OCI-LY1 (cell line): Measurements from ENCODE around the gene PPP1R14C.

Experiments
- H2AFZ ChIP-seq: fragments of 200-600 bp; sonication (generic), shearing (Covaris generic); 2 replicates; pipeline ENCODE4 v1.6.0; 2014; ENCODE audit warnings: antibody characterized with exemption, mild to moderate bottlenecking, low read length
- H3F3A ChIP-seq: fragments of 200-600 bp; sonication (generic), shearing (Covaris generic); 2 replicates; pipeline ENCODE4 v1.6.0; 2014; ENCODE audit warnings: mild to moderate bottlenecking, antibody characterized with exemption, low read length, moderate library complexity; ENCODE audit not compliant: insufficient read depth
- H3K27ac ChIP-seq: fragments of 200-600 bp; sonication (generic); 2 replicates; pipeline ENCODE4 v1.5.1; 2014; ENCODE audit warnings: low read length, mixed run types, mild to moderate bottlenecking, low read depth; ENCODE audit not compliant: poor library complexity, severe bottlenecking
- H3K27me3 ChIP-seq: fragments of 200-600 bp; sonication (generic); 2 replicates; pipeline ENCODE4 v1.6.0; 2014; ENCODE audit warnings: antibody characterized with exemption, mild to moderate bottlenecking, low read length, moderate library complexity; ENCODE audit not compliant: insufficient read depth
- H3K36me3 ChIP-seq: fragments of 200-600 bp; sonication (generic); 2 replicates; pipeline ENCODE4 v1.6.1; 2014; ENCODE audit warnings: mild to moderate bottlenecking, antibody characterized with exemption, low read length, moderate library complexity, mixed read lengths; ENCODE audit not compliant: insufficient read depth
- H3K4me1 ChIP-seq: fragments of 200-600 bp; sonication (generic); 2 replicates; pipeline ENCODE4 v1.5.1; 2014; ENCODE audit warnings: mild to moderate bottlenecking, low read length, moderate library complexity; ENCODE audit not compliant: insufficient read depth, severe bottlenecking
- H3K4me2 ChIP-seq: fragments of 200-600 bp; sonication (generic), shearing (Covaris generic); 2 replicates; pipeline ENCODE4 v1.6.1; 2014; ENCODE audit warnings: low read length
- H3K4me3 ChIP-seq: fragments of 200-600 bp; sonication (generic); 2 replicates; pipeline ENCODE4 v1.5.1; 2014; ENCODE audit warnings: low read length, low read depth, mild to moderate bottlenecking, mixed read lengths; ENCODE audit not compliant: poor library complexity, severe bottlenecking
- H3K79me2 ChIP-seq: fragments of 200-600 bp; shearing (Covaris generic); 2 replicates; pipeline ENCODE4 v1.6.1; 2016; ENCODE audit warnings: mixed run types, low read length, mixed read lengths; ENCODE audit not compliant: insufficient read depth
- H3K9ac ChIP-seq: fragments of 200-600 bp; sonication (generic), shearing (Covaris generic); 2 replicates; pipeline ENCODE4 v1.6.1; 2014; ENCODE audit warnings: mild to moderate bottlenecking, low read length, mixed read lengths
- H3K9me2 ChIP-seq: fragments of 200-600 bp; sonication (generic), shearing (Covaris generic); 2 replicates; pipeline ENCODE4 v1.6.1; 2014; ENCODE audit warnings: low read depth, mild to moderate bottlenecking, low read length, mixed read lengths
- H3K9me3 ChIP-seq: fragments of 200-600 bp; shearing (Covaris generic); 2 replicates; pipeline ENCODE4 v1.6.1; 2014; ENCODE audit warnings: low read length, mixed read lengths
- H4K20me1 ChIP-seq: fragments of 200-600 bp; sonication (generic), shearing (Covaris generic); 2 replicates; pipeline ENCODE4 v1.6.0; 2016; ENCODE audit warnings: mild to moderate bottlenecking, low read length; ENCODE audit not compliant: insufficient read depth
- EZH2 ChIP-seq: fragments of 200-600 bp; sonication (generic), shearing (Covaris generic); IDR thresholded peaks from 2 replicates; pipeline ENCODE4 v1.8.0; 2017; ENCODE audit warnings: borderline replicate concordance, mixed run types, mild to moderate bottlenecking, antibody characterized with exemption, low read length, moderate library complexity, mixed read lengths
- TF ChIP-seq, protein P1 (sequence below): fragments of 200-600 bp; sonication (generic), shearing (Covaris generic); IDR thresholded peaks from 2 replicates; pipeline ENCODE4 v1.5.1; 2017; ENCODE audit warnings: mild to moderate bottlenecking, antibody characterized with exemption, low read length, moderate library complexity, mixed read lengths

The PPP1R14C gene

DNA sequence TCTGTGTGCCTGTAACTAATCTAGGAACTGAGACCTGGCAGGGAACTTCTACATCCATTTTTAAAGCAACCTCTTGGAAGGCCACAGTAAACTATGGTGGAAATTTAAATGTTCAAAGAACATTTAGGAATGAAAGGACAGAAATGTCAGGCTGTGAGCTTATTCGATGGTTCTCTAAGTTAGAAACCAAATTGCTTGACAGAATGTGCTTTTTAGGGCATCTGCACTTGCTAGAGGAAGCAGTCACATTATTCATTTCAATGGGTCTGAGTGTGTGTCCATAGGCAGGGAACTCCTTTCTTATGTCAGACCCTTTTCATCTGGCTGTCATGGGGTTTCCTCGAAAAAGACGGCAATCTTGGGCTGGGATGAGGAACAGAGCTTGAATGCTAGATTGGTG, 84.4 kb downstream of the PPP1R14C start:
- no peaks in the 10 kb centered on the region for H3K36me3 ChIP-seq
- TF ChIP-seq, protein P1, sequence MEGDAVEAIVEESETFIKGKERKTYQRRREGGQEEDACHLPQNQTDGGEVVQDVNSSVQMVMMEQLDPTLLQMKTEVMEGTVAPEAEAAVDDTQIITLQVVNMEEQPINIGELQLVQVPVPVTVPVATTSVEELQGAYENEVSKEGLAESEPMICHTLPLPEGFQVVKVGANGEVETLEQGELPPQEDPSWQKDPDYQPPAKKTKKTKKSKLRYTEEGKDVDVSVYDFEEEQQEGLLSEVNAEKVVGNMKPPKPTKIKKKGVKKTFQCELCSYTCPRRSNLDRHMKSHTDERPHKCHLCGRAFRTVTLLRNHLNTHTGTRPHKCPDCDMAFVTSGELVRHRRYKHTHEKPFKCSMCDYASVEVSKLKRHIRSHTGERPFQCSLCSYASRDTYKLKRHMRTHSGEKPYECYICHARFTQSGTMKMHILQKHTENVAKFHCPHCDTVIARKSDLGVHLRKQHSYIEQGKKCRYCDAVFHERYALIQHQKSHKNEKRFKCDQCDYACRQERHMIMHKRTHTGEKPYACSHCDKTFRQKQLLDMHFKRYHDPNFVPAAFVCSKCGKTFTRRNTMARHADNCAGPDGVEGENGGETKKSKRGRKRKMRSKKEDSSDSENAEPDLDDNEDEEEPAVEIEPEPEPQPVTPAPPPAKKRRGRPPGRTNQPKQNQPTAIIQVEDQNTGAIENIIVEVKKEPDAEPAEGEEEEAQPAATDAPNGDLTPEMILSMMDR: no peak
- no peak for TF ChIP-seq EZH2
- H3K4me3 ChIP-seq: no peak overlapping the region
- H3K4me2 ChIP-seq: no peak overlapping the region
- no peaks in the 10 kb centered on the region for H3K9me3 ChIP-seq
- no peaks in the 10 kb centered on the region for H4K20me1 ChIP-seq
- H3K9ac ChIP-seq: no peak overlapping the region
- H3K27ac ChIP-seq: no peak overlapping the region
- 0 out of 2 replicates have a peak, but pooled peaks cover 4% of the 10 kb centered on the region for H3K27me3 ChIP-seq
- H3K9me2 ChIP-seq: no peaks in the 10 kb centered on the region
- H3F3A ChIP-seq: no peaks in the 10 kb centered on the region
- H3K4me1 ChIP-seq: no peaks in the 10 kb centered on the region
- no peak overlapping the region for H2AFZ ChIP-seq
- no peaks in the 10 kb centered on the region for H3K79me2 ChIP-seq

DNA sequence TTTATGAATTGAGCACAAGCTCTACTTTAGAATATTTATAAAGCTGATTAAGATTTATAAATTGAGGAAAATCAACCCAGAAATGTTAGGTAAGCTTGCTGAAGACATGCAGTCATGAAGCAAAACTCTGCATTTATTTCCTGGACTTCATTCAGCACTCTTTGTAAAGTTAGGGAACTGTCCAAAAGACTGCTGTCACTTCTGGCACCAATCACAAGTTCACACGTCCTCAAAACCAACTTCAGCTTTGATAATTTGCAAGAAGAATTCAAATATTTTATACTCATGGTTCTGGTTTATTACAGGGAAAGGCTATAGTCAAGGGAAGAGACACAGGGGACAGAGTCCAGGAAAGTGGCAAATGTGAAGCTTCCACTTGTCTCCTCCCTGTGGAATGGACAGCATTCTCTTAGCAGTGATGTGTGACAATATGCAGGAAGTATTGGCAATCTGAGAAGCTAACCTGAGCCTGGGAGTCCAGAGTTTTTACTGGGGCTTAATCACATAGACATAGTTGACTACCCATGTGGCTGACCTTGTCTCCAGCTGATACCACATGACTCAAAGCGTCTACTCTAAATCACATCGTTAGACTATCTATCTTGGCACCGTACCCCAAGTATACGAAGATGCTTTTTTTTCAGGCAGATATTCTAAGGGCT, 85.4 kb downstream of the PPP1R14C start:
- Histone ChIP-seq H3K4me2 (no peak overlapping the region), H3K4me3 (no peak overlapping the region), H4K20me1 (no peaks in the 10 kb centered on the region), H3K9ac (no peak overlapping the region), H3K27me3 (0 out of 2 replicates have a peak, but pooled peaks cover 8% of the 10 kb centered on the region), H2AFZ (no peak overlapping the region), H3K9me2 (no peaks in the 10 kb centered on the region), H3K27ac (no peak overlapping the region), H3K4me1 (no peaks in the 10 kb centered on the region), H3K36me3 (no peaks in the 10 kb centered on the region), H3K9me3 (0 out of 2 replicates have a peak, but pooled peaks cover 3% of the 10 kb centered on the region), H3K79me2 (no peaks in the 10 kb centered on the region), H3F3A (no peaks in the 10 kb centered on the region)
- TF ChIP-seq, protein P1: no peak
- no peak for TF ChIP-seq EZH2

DNA sequence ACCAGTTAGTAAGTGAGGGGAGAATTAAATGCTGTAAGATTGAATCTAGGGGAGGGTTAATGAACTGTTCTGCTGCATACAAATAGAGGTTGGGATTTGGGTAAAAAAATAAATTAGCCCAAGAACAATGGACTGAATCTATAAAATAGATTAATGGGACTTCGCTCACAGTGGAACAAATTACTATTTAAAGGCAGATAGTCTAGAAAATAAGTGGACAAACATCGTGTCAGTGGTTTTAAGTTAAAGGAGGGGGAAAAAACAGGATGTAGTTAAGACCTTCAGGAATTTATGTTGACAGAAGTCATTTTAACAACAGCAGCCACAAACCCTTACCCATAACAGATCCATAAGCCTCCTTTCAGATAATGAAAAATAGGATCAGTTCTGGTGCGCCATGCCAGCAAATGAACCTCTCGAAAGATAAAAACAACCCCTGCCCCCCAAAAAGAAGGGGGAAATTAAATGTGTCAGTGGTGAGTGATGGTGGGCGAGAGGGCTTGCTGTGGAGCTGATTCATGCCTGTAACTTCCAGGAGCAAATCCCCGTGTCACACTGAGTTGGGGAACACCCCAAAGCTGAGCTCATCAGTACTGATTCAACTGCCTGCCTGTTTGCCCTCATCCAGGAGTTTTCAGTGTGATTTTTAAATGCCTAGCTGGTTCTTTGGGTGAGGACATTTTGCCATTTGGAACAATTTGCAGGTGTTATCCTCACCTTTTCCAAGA, 86.8 kb downstream of the PPP1R14C start:
- no peak overlapping the region for H2AFZ ChIP-seq

More for the DNA sequence above, 86.8 kb downstream of the PPP1R14C start:
- Histone ChIP-seq H3K27ac (no peak overlapping the region), H3K27me3 (peaks cover 8% of the 10 kb centered on the region; the same call in 1 of the 2 replicates), H3K9ac (no peak overlapping the region), H3K4me3 (no peak overlapping the region), H3K4me1 (no peaks in the 10 kb centered on the region), H3K9me2 (no peaks in the 10 kb centered on the region), H3F3A (no peaks in the 10 kb centered on the region), H4K20me1 (no peaks in the 10 kb centered on the region), H3K9me3 (0 out of 2 replicates have a peak, but pooled peaks cover 3% of the 10 kb centered on the region), H3K36me3 (no peaks in the 10 kb centered on the region), H3K79me2 (no peaks in the 10 kb centered on the region), H3K4me2 (no peak overlapping the region)
- TF ChIP-seq EZH2: no peak
- TF ChIP-seq, protein P1: no peak
